Measurements from ENCODE around the gene SAMD4B.
A peak's percentile ranks its signal among the peaks of the same experiment; 100 is the strongest.

Gene SAMD4B

DNA sequence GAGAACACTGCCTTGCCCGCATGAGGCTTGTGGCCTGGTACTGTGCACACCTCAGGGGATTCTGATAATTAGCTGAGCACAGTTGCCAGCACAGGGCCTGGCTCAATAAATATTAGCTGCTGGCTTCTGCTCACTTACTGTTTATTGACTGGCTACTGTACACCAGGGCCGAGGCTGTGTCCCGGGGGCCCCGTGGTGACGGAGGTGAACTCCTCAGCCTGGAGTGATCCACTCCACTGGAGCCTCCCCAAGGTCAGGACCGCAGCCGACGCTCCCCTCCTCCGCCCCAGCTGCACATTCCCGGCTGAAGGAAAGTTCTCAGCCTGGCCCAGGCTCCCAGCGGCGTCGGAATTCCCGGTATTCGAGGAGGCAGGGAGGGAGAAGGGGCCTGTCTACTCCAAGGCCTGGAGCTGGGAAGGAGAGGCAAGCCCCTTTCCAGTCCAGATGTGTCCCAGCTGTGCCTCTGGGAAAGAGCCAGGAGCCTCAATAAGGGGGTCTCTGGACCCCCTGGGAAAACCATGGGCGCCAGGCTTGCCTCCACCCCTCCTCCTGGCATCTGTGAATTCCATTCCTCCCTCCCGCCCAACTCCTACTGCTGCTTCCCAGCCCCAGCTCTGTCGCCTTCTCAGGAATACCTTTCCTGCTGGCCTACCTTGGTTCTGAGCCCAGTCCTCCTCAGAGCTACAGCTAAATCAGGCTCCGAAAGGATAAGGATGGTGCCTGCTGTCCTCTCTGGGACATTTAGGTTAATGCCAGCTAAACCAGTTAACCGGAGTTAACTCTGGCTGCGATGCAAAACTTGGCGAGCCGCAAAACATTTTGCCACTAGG is 86.3 kb downstream of the SAMD4B start:
- DNase-seq: peak; percentile 63

- DNase-seq: peak; percentile 71
Measured at GRCh38 chr19:39430675-39431593, 88.7 kb downstream of the SAMD4B start.

- DNase-seq: no peak
Measured at GRCh38 chr19:39432677-39433025, 90.4 kb downstream of the SAMD4B start.

GRCh38 chr19:39433480-39434079 is 91.4 kb downstream of the SAMD4B start:
- no peak for DNase-seq

- no peak for DNase-seq
Measured at GRCh38 chr19:39434123-39435076, 92.2 kb downstream of the SAMD4B start.
